Aorta (tissue), 5 donors: ENCODE measurements around the gene FBXW8. TPM values are rescaled to one million over a fixed set of nuclear protein-coding genes. Genes with fewer than 3 reads are reported as not detected.

ENCODE experiments used
- ATAC-seq: fragments of 200-7000 bp; cut with Tn5 transposase; one replicate; pipeline ENCODE4 v1.9.1; 2022; ENCODE audit warnings: moderate library complexity; ENCODE audit not compliant: low FRiP score
- DNase-seq, 2 donors: peaks; one replicate each; pipeline ENCODE4 v3.0.0-alpha.2; 2020
- H3K27ac ChIP-seq, 2 donors: one replicate each; pipeline ENCODE4 v1.5.1; 2013; ENCODE audit warnings: low read length in 2 of 2, mild to moderate bottlenecking in 2 of 2, moderate library complexity in 2 of 2, control low read depth in 1 of 2, inconsistent platforms in 1 of 2, low read depth in 1 of 2
- H3K27me3 ChIP-seq, 2 donors: one replicate each; pipeline ENCODE4 v1.6.1; 2013; ENCODE audit warnings: control low read depth in 1 of 2, low read length in 1 of 2, mild to moderate bottlenecking in 1 of 2, moderate library complexity in 1 of 2; ENCODE audit not compliant: insufficient read depth in 2 of 2, control insufficient read depth in 1 of 2
- H3K36me3 ChIP-seq, 2 donors: one replicate each; pipeline ENCODE4 v1.6.1; 2013; ENCODE audit warnings: control low read depth in 1 of 2, low read length in 1 of 2, mild to moderate bottlenecking in 1 of 2; ENCODE audit not compliant: insufficient read depth in 2 of 2, control insufficient read depth in 1 of 2
- H3K4me1 ChIP-seq, 2 donors: one replicate each; pipeline ENCODE4 v1.6.1; 2013; ENCODE audit warnings: low read length in 2 of 2, control low read depth in 1 of 2, mild to moderate bottlenecking in 1 of 2, moderate library complexity in 1 of 2; ENCODE audit not compliant: insufficient read depth in 2 of 2, control insufficient read depth in 1 of 2
- H3K4me3 ChIP-seq, 2 donors: one replicate each; pipeline ENCODE4 v1.5.1; 2013; ENCODE audit warnings: low read length in 2 of 2, control low read depth in 1 of 2, mild to moderate bottlenecking in 1 of 2
- H3K9me3 ChIP-seq: one replicate; pipeline ENCODE4 v1.6.1; 2013; ENCODE audit warnings: mild to moderate bottlenecking, low read length; ENCODE audit not compliant: control insufficient read depth
- WGBS, 2 donors: extraction: QIAGEN DNeasy Blood & Tissue Kit; methylation state at CpG; one replicate each; pipeline ENCODE4 v1.1.7; 2013; 5-methylcytosine and 5-hydroxymethylcytosine counted together
- intact Hi-C, 2 donors: fragments of 100-400 bp; cut with DNase I; formaldehyde crosslinking; loops; one replicate each; pipeline versions ENCODE4 v1.14.2 to v1.15.0; 2022
- polyA plus RNA-seq, 2 donors: library from polyadenylated mRNA; stranded (reverse); fragments of 200-250 nt; gene quantifications; one replicate each; pipeline ENCODE4 v1.2.3, GENCODE V29; 2013
- total RNA-seq, 2 donors: library from RNA; stranded (reverse); fragmentation: NEBNext Ultra II Directional; extraction: Animal tissue kit (Norgen Biotek cat#: 25700); gene quantifications; one replicate each; pipeline ENCODE4 v1.2.1, GENCODE V29; 2021
- donor health status: healthy with polysubstance abuse.
- donor health status: Bipolar disorder and iron deficiency.
- donor health status: DM: no; HTN: no; CAD: no.
- donor health status: DM: no; HTN: no; CAD: no.
- donor health status: DM: yes; HTN: yes; CAD: no.

FBXW8 gene
- total and polyA plus RNA-seq, 4 donors, result 2.3 to 18.7 (median 8.6) TPM

- Histone ChIP-seq H3K4me1 (no peaks in the 10 kb centered on the region), H3K9me3 (peaks cover 2% of the 10 kb centered on the region), H3K27ac (no peak overlapping the region), H3K4me3 (no peak overlapping the region), H3K36me3 (no peaks in the 10 kb centered on the region), H3K27me3 (no peaks in the 10 kb centered on the region)
- intact Hi-C loops, result no loop called here
- 76 to 82% methylated on average over 12 of the region's 12 CpGs for WGBS, 2 donors
- no peak for ATAC-seq
- no peak for DNase-seq
Observed at GRCh38 chr12:116892349-116893140, 18.2 kb upstream of the FBXW8 start.

- intact Hi-C loops, result no loop called here
- peaks cover 2% of the 10 kb centered on the region for H3K9me3 ChIP-seq
- no peak overlapping the region for H3K4me3 ChIP-seq
- no peaks in the 10 kb centered on the region for H3K4me1 ChIP-seq
- DNase-seq, result no peak
- WGBS, 2 donors, result 79 to 84% methylated on average over 3 of the region's 3 CpGs
- no peak overlapping the region for H3K27ac ChIP-seq
- no peak for ATAC-seq
- no peaks in the 10 kb centered on the region for H3K27me3 ChIP-seq
- H3K36me3 ChIP-seq, result no peaks in the 10 kb centered on the region
Observed at GRCh38 chr12:116894913-116895312, 15.8 kb upstream of the FBXW8 start.

- 58 to 64% methylated on average over 7 of the region's 7 CpGs for WGBS, 2 donors
- no peaks in the 10 kb centered on the region for H3K27me3 ChIP-seq
- no peaks in the 10 kb centered on the region for H3K9me3 ChIP-seq
- no peak overlapping the region for H3K27ac ChIP-seq
- no peak overlapping the region for H3K4me3 ChIP-seq
- ATAC-seq, result no peak
- intact Hi-C loops, result no loop called here
- DNase-seq, result no peak
- no peaks in the 10 kb centered on the region for H3K4me1 ChIP-seq
- H3K36me3 ChIP-seq, result no peaks in the 10 kb centered on the region
Observed at GRCh38 chr12:116896411-116896924, 14.3 kb upstream of the FBXW8 start.

- Histone ChIP-seq H3K36me3 (no peaks in the 10 kb centered on the region), H3K27me3 (no peaks in the 10 kb centered on the region), H3K27ac (no peak overlapping the region), H3K9me3 (no peaks in the 10 kb centered on the region), H3K4me3 (no peak overlapping the region), H3K4me1 (no peaks in the 10 kb centered on the region)
- DNase-seq, result no peak
- ATAC-seq, result no peak
- 74 to 86% methylated on average over 4 of the region's 4 CpGs for WGBS, 2 donors
- intact Hi-C loops, result no loop called here
Observed at GRCh38 chr12:116897476-116897875, 13.3 kb upstream of the FBXW8 start.

- Histone ChIP-seq H3K9me3 (no peaks in the 10 kb centered on the region), H3K4me1 (no peaks in the 10 kb centered on the region), H3K27ac (no peak overlapping the region), H3K4me3 (no peak overlapping the region), H3K27me3 (no peaks in the 10 kb centered on the region), H3K36me3 (no peaks in the 10 kb centered on the region)
- ATAC-seq (no peak), DNase-seq (no peak)
- 62% methylated on average over 3 of the region's 3 CpGs for WGBS, 2 donors
- intact Hi-C loops, result no loop called here
Observed at GRCh38 chr12:116898669-116899068, 12.1 kb upstream of the FBXW8 start.

- no peaks in the 10 kb centered on the region for H3K4me1 ChIP-seq
- no peaks in the 10 kb centered on the region for H3K9me3 ChIP-seq
- no peak overlapping the region for H3K27ac ChIP-seq
- DNase-seq (no peak), ATAC-seq (no peak)
- H3K4me3 ChIP-seq, result no peak overlapping the region
- H3K36me3 ChIP-seq, result no peaks in the 10 kb centered on the region
- intact Hi-C loops, result no loop called here
- WGBS, 2 donors, result 85% methylated on average over 2 of the region's 2 CpGs
- H3K27me3 ChIP-seq, result peaks cover 0 to 3% of the 10 kb centered on the region in 2 donors
Observed at GRCh38 chr12:116901612-116902011, 9.1 kb upstream of the FBXW8 start.

GRCh38 chr12:116903818-116904217 lies 6.9 kb upstream of the FBXW8 start:
- no peak for DNase-seq
- WGBS, 2 donors, result 70% methylated on average over 4 of the region's 4 CpGs
- Histone ChIP-seq H3K36me3 (no peaks in the 10 kb centered on the region), H3K4me3 (no peak overlapping the region), H3K27me3 (peaks cover 0 to 3% of the 10 kb centered on the region in 2 donors), H3K4me1 (no peaks in the 10 kb centered on the region), H3K27ac (no peak overlapping the region), H3K9me3 (no peaks in the 10 kb centered on the region)
- no peak for ATAC-seq
- intact Hi-C loops, result no loop called here

- intact Hi-C loops, result no loop called here
- ATAC-seq, result no peak
- no peak for DNase-seq
- H3K9me3 ChIP-seq, result no peaks in the 10 kb centered on the region
- peaks cover 0 to 3% of the 10 kb centered on the region in 2 donors for H3K27me3 ChIP-seq
- WGBS, 2 donors, result 81% methylated on average over 4 of the region's 4 CpGs
- no peak overlapping the region for H3K27ac ChIP-seq
- H3K4me3 ChIP-seq, result no peak overlapping the region
- H3K36me3 ChIP-seq, result no peaks in the 10 kb centered on the region
- H3K4me1 ChIP-seq, result no peaks in the 10 kb centered on the region
Observed at GRCh38 chr12:116906285-116906684, 4.5 kb upstream of the FBXW8 start.

- Histone ChIP-seq H3K27ac (no peak overlapping the region), H3K4me3 (peak overlapping the region; percentile 93 to 100), H3K36me3 (no peaks in the 10 kb centered on the region), H3K4me1 (peaks cover 0 to 3% of the 10 kb centered on the region in 2 donors), H3K27me3 (no peaks in the 10 kb centered on the region), H3K9me3 (no peaks in the 10 kb centered on the region)
- WGBS, 2 donors, result 44 to 58% methylated on average over 4 of the region's 4 CpGs
- ATAC-seq (no peak), DNase-seq (no peak)
- intact Hi-C loops, result no loop called here
Observed at GRCh38 chr12:116910280-116910644, 488 bp upstream of the FBXW8 start.
